GM19455 (cell line): ENCODE results near the gene HADHB.
"Not testable (repeated sequence)": the region's sequence is repeated elsewhere in the genome, so short reads cannot be mapped to it uniquely, and the experiment has no call there.

Experiments
- ATAC-seq: cut with Tn5 transposase; IDR thresholded peaks from one replicate; pipeline ENCODE4 v1.9.1; 2021; ENCODE audit not compliant: unreplicated experiment

The HADHB gene

DNA sequence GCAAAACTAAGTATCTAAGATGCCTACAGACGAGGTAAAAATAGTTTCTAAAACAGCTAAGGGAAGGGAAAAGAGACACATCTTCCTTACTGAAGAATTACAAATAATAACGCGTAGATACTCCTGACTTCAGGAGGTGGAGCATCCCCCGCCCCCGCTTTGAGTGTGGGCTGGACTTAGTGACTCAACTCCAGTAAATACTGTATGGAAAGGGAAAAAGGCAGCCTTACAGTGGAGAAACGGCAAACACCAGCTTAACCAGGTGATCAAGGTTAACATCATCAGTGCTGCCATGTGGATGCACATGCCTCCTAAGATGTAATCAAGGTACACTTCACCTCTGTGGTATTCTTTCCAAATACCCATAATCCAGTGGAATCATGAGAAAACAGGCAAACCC is 47.9 kb downstream of the HADHB start:
- ATAC-seq: no peak

DNA sequence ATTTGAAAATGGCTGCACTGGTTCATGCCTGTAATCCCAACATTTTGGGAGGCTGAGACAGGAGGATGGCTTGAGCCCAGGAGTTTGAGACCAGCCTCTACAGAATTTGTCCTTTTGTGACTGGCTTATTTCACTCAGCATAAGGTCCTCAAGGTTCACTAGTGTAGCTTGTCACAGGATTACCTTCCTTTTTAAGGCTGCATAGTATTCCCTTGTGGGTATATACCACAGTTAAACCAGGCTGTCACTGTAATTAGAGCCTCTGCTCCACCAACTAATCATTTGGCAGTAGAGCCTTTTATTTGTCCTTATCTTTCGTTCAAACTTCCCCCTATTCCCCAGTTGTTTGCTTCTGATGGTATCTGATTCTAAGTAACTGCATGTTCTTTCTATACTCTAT is 50.8 kb downstream of the HADHB start:
- ATAC-seq: no peak

GRCh38 chr2:26297061-26297460 is 52.3 kb downstream of the HADHB start:
- ATAC-seq: no peak

GRCh38 chr2:26298286-26298637 is 53.5 kb downstream of the HADHB start:
- ATAC-seq: no peak

GRCh38 chr2:26298638-26299393 is 54.1 kb downstream of the HADHB start:
- ATAC-seq: no peak

- no peak for ATAC-seq
Measured at GRCh38 chr2:26299471-26300101, 54.8 kb downstream of the HADHB start.

- ATAC-seq: no peak
Measured at GRCh38 chr2:26300234-26300925, 55.6 kb downstream of the HADHB start.

DNA sequence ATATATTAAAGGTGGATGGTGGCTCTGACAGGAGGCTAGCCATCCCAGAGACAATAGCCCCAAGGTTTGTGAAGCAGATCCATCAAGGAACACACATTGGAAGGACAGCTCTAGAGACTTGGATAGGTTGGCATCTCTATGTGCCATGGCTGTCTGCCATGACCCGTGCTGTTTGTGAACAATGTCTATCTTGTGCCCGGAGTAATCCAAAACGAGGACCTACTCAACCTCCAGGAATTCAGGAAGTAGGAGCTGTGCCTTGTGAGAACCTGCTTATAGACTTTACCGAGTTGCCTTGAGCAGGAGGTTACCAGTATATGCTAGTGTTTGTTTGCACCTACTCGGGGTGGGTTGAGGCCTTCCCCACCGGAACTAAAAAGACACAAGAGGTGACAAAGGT is 58.1 kb downstream of the HADHB start:
- no peak for ATAC-seq

DNA sequence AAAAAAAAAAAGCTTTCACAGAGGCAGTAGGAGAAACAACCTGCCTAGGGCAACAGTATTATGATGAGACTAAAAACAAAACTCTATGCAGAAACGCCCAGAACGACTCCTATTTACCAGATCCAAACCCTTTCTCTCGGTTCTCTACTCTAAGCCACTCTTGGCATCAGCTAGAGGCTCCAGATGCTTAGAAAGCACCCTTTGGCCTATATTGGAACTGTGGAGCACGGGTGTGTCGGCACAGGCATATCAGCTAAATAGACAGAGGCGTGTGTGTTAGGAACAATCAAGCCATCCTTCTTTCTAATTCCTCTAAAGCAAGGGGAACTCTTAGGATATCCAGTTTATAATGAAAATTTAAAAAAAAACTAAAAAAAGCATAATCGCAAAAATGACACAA is 60.4 kb downstream of the HADHB start:
- ATAC-seq: not testable (repeated sequence)

GRCh38 chr2:26305540-26305939 is 60.8 kb downstream of the HADHB start:
- no peak for ATAC-seq

DNA sequence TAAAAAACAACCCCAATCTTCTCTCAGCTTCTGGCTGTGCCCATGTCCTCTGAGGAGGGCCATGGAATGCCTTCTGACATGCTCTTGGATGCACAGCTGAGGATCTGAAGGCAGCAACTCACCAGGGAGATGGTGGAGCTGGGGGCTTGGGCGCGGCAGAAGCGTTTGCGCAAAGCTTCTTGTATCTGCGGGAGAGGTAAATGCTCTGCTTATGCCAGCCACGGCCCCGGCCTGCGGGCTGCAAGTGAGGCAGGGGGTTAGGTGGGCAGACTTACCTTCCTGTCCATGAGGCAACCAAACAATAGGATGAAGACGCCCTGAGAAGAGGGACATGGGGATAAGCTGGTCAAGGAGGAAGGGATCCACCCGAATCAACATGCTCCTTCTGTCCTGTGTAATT is 65.2 kb downstream of the HADHB start:
- ATAC-seq: no peak

- no peak for ATAC-seq
Measured at GRCh38 chr2:26312471-26312870, 67.7 kb downstream of the HADHB start.

GRCh38 chr2:26313446-26313845 is 68.7 kb downstream of the HADHB start:
- ATAC-seq: no peak

GRCh38 chr2:26314243-26314642 is 69.5 kb downstream of the HADHB start:
- ATAC-seq: no peak

DNA sequence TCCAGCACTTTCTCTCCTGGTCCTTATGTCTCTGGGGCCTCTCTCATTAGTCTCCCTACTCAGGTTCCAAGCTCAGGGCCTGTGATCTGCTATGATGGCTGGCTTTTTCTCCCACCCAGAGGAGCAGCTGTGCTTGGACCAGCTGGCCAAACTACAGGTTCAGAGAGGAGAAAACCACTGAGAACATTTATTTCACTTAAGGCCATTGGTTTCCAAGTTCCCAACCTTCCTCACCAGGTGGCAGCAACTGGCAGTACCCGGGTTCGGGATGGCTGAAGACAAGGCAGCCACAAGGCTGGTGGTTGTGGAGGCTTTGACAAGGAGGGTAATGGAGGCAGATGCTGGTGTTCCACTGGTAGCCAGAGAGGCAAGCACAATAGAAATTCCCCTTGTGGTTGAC is 71.3 kb downstream of the HADHB start:
- no peak for ATAC-seq

DNA sequence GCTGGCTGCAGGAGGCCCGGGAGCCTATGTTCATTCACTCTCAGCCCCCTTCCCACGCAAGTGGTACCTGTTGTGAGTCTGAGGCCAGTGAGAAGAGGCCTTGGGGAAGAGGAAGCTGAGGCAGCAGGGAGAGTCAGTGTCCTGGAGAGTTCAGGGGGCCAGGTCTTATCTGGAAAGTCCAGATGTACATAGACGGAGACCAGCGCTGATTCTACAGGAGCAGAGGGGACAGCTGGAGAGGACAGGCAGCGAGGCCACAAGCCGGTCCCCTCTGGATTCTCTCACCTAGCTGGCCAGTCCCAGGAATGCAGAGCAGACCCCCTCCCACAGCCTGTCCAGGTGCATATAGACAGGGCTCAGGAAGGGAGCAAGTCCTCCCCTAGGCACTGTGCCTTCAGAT is 72.1 kb downstream of the HADHB start:
- ATAC-seq: no peak

DNA sequence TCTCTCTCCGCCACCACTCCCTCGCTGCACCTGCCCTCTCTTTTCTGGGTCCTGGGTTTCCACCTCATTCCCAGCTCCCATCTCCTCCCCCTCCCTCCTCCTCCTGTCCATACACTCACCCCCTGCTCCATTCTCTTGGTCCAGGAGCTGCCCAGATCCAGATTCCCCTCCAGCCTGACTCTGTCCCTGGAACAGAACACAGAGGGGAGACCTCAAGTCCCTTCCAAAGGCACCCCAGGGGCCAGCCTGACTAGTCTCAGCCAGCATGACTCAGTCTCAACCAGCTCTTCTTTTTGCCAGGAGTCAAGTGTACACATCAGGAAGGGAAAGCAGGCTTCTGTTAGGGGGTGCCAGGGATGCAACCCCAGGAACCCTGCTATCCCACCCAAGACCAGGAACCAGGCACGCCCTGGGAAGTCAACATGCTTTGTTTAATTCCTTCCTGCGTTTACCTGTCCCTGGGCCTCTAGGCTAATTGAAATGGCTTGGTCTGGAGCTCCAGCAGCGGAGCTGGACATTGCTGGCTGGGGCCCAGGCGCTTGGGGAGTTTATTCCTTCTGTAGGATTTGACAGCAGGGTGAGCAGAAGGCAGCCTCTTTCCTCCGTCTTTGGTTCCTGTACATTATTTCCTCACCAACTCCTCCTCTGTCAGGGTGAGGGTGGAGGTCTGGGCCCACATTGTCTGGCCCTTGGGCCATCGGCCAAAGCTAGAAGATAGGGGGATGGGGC is 72.8 kb downstream of the HADHB start:
- ATAC-seq: no peak

- no peak for ATAC-seq
Measured at GRCh38 chr2:26318950-26319349, 74.2 kb downstream of the HADHB start.

DNA sequence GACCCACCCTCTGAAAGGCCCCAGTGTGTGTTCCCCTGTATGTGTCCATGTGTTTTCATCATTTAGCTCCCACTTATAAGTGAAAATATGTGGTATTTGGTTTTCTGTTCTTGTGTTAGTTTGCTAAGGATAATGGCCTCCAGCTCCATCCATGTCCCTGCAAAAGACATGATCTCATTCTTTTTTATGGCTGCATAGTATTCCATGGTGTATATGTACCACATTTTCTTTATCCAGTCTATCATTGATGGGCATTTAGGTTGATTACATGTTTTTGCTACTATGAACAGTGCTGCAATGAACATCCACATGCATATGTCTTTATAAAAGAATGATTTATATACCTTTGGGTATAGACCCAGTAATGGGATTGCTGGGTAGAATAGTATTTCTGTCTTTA is 79.7 kb downstream of the HADHB start:
- ATAC-seq: not testable (repeated sequence)

- no peak for ATAC-seq
Measured at GRCh38 chr2:26324903-26325302, 80.2 kb downstream of the HADHB start.

DNA sequence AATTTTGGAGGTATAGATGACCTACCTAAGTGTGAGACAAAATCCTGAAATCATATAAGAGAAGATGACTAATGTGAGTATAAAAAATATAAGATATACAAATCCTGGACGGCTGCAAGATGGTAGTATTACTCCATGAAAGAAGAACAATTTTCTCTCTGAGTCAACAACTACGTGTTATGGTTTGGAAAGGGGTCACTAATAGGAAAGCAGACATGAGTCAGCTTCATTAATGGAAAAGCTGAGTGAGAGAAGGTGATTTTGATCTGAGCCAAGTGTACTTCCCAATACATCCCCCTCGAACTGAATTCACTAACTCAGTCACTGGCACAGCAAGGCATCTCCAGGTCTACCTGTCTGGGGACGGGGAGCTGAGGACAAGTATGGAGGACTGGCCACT is 81.1 kb downstream of the HADHB start:
- ATAC-seq: no peak

DNA sequence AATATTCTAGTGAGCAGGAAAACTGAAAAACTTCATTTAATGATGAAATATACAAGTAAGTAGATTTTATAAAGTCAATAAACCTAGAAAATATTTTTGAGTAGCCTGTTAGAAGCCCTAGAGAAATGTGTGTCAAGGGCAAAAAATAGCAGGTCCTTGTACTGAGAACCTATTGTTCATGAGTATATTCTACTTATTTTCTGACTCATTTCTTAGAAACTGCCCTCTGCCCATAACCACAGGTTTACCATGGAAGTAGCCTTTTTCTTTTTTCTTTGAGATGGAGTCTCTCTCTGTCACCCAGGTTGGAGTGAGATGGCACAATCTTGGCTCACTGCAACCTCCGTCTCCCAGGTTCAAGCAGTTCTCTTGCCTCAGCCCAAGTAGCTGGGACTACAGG is 81.8 kb downstream of the HADHB start:
- no peak for ATAC-seq
